ENCODE results near the gene RPL36.
A peak's percentile ranks its signal among the peaks of the same experiment; 100 is the strongest.

DNA sequence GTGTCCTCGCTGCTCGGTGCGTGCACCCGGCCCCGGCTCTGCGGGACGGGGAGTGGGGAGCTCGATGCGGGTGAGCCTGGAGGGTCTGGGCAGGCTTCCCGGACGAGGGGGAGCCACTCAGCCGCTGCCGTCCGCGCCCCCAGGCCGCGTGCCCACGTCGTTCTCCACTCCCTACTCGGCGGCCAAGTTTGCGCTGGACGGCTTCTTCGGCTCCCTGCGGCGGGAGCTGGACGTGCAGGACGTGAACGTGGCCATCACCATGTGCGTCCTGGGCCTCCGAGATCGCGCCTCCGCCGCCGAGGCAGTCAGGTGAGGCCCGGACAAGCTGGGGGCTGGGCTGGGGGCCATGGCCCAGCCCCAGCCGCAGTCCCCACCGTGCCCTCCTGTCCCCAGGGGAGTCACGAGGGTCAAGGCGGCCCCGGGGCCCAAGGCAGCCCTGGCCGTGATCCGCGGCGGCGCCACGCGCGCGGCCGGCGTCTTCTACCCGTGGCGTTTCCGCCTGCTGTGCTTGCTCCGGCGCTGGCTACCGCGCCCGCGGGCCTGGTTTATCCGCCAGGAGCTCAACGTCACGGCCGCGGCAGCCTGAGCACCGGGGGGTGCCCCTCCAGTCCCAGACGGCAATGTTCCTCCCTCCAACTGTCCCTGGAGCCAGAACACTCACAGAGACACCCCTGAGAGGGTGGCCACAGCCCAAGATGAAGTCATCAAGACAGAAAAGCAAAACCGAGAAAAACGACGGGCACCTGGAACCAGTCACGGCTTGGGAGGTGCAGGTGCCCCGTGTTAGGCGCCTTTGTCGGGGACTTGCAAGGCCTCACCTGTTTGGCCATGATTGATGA is 2.5 kb upstream of the RPL36 start:
- TF ChIP-seq POLR2A (IDR thresholded peaks at IDR 0.05) = no peak
- TF ChIP-seq, protein P1, sequence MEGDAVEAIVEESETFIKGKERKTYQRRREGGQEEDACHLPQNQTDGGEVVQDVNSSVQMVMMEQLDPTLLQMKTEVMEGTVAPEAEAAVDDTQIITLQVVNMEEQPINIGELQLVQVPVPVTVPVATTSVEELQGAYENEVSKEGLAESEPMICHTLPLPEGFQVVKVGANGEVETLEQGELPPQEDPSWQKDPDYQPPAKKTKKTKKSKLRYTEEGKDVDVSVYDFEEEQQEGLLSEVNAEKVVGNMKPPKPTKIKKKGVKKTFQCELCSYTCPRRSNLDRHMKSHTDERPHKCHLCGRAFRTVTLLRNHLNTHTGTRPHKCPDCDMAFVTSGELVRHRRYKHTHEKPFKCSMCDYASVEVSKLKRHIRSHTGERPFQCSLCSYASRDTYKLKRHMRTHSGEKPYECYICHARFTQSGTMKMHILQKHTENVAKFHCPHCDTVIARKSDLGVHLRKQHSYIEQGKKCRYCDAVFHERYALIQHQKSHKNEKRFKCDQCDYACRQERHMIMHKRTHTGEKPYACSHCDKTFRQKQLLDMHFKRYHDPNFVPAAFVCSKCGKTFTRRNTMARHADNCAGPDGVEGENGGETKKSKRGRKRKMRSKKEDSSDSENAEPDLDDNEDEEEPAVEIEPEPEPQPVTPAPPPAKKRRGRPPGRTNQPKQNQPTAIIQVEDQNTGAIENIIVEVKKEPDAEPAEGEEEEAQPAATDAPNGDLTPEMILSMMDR (IDR thresholded peaks at IDR 0.05 in 8 of 11, conservative IDR thresholded peaks at IDR 0.05 in 3 of 11) = peak in 4 of 11 experiments; percentile 11 to 35 (median 23)
- TF ChIP-seq POLR2AphosphoS5 (IDR thresholded peaks at IDR 0.05) = no peak
